CD14-positive monocyte (primary cell): ENCODE data around the gene CIRBP. TPM values are rescaled to one million over a fixed set of nuclear protein-coding genes. Genes with fewer than 3 reads are reported as not detected.

Source experiments
- DNase-seq, 3 donors: peaks; one replicate each; pipeline ENCODE4 v3.0.0-alpha.2; 2011 to 2022
- H2AFZ ChIP-seq: 2 replicates; pipeline ENCODE4 v1.6.0; 2012; ENCODE audit warnings: mild to moderate bottlenecking, low read depth, low read length, inconsistent platforms; ENCODE audit not compliant: insufficient read depth, poor library complexity, severe bottlenecking
- H3K27ac ChIP-seq, 2 donors: 1 replicate in 1 of 2; 2 replicates in 1 of 2; pipeline ENCODE4 v1.5.1; 2012 to 2013; ENCODE audit warnings: low read length in 2 of 2, control low read depth in 1 of 2, inconsistent platforms in 1 of 2, low read depth in 1 of 2, mild to moderate bottlenecking in 1 of 2
- H3K27me3 ChIP-seq, 2 donors: one replicate each; pipeline versions ENCODE4 v1.6.0 to v1.6.1; 2011 to 2013; ENCODE audit warnings: low read length in 2 of 2; ENCODE audit not compliant: control insufficient read depth in 2 of 2, insufficient read depth in 2 of 2
- H3K36me3 ChIP-seq, 2 donors: replicated peaks in 1 of 2; 1 replicate in 1 of 2; 2 replicates in 1 of 2; pipeline versions ENCODE4 v1.5.1 to v1.6.1; 2012 to 2013; ENCODE audit warnings: low read length in 2 of 2, control low read depth in 1 of 2, inconsistent platforms in 1 of 2, mild to moderate bottlenecking in 1 of 2; ENCODE audit not compliant: insufficient read depth in 2 of 2, control insufficient read depth in 1 of 2
- H3K4me1 ChIP-seq, 2 donors: 1 replicate in 1 of 2; 2 replicates in 1 of 2; pipeline versions ENCODE4 v1.5.1 to v1.6.1; 2012 to 2013; ENCODE audit warnings: low read length in 2 of 2, control low read depth in 1 of 2, inconsistent platforms in 1 of 2, mild to moderate bottlenecking in 1 of 2, moderate library complexity in 1 of 2; ENCODE audit not compliant: insufficient read depth in 2 of 2, control insufficient read depth in 1 of 2
- H3K4me2 ChIP-seq: replicated peaks from 2 replicates; pipeline ENCODE3; 2012; ENCODE audit warnings: low read length, moderate library complexity, mild to moderate bottlenecking; ENCODE audit not compliant: poor library complexity, severe bottlenecking; ENCODE audit errors: extremely low read depth
- H3K4me3 ChIP-seq, 3 experiments: fragments of 200-600 bp in 1 of 3; sonication (generic) in 1 of 3; replicated peaks in 1 of 3; 1 replicate in 2 of 3; 2 replicates in 1 of 3; pipeline ENCODE4 v1.5.1; 2011 to 2013; ENCODE audit warnings: low read length in 3 of 3, mild to moderate bottlenecking in 3 of 3, control low read depth in 2 of 3, low read depth in 2 of 3, inconsistent platforms in 1 of 3, moderate library complexity in 1 of 3
- H3K79me2 ChIP-seq: 2 replicates; pipeline ENCODE4 v1.6.0; 2012; ENCODE audit warnings: mild to moderate bottlenecking, control low read depth, inconsistent platforms, low read length, moderate library complexity; ENCODE audit not compliant: insufficient read depth
- H3K9ac ChIP-seq: 2 replicates; pipeline ENCODE4 v1.6.0; 2017; ENCODE audit warnings: low read length, mild to moderate bottlenecking; ENCODE audit not compliant: insufficient read depth, poor library complexity, severe bottlenecking
- H3K9me3 ChIP-seq, 2 donors: replicated peaks in 1 of 2; 1 replicate in 1 of 2; 2 replicates in 1 of 2; pipeline versions ENCODE4 v1.5.1 to v1.6.1; 2012 to 2013; ENCODE audit warnings: low read length in 2 of 2, control low read depth in 1 of 2; ENCODE audit not compliant: control insufficient read depth in 1 of 2, insufficient read depth in 1 of 2
- H4K20me1 ChIP-seq: 2 replicates; pipeline ENCODE4 v1.6.0; 2012; ENCODE audit warnings: mild to moderate bottlenecking, low read length, control low read depth, moderate library complexity; ENCODE audit not compliant: insufficient read depth
- H3K27ac Mint-ChIP-seq, 7 donors: one replicate each; pipeline ENCODE4 v1.8.0; 2020; ENCODE audit warnings: mild to moderate bottlenecking in 7 of 7, mixed read lengths in 7 of 7, moderate library complexity in 6 of 7, inconsistent platforms in 2 of 7
- H3K27me3 Mint-ChIP-seq, 3 donors: one replicate each; pipeline ENCODE4 v1.8.0; 2021 to 2022; ENCODE audit warnings: low read depth in 3 of 3, mild to moderate bottlenecking in 3 of 3, mixed read lengths in 3 of 3, moderate library complexity in 3 of 3, inconsistent platforms in 1 of 3
- H3K36me3 Mint-ChIP-seq, 2 donors: one replicate each; pipeline ENCODE4 v1.8.0; 2020; ENCODE audit warnings: mixed read lengths in 2 of 2, inconsistent platforms in 1 of 2, mild to moderate bottlenecking in 1 of 2
- H3K4me1 Mint-ChIP-seq: one replicate; pipeline ENCODE4 v1.8.0; 2020; ENCODE audit warnings: mild to moderate bottlenecking, mixed read lengths
- H3K4me3 Mint-ChIP-seq, 2 donors: one replicate each; pipeline ENCODE4 v1.8.0; 2020; ENCODE audit warnings: mild to moderate bottlenecking in 2 of 2, mixed read lengths in 2 of 2, moderate library complexity in 1 of 2
- H3K9me3 Mint-ChIP-seq, 7 donors: one replicate each; pipeline ENCODE4 v1.8.0; 2020 to 2022; ENCODE audit warnings: mixed read lengths in 7 of 7, mild to moderate bottlenecking in 6 of 7, moderate library complexity in 6 of 7, inconsistent platforms in 2 of 7
- CTCF ChIP-seq: fragments of 200-600 bp; IDR thresholded peaks from one replicate; pipeline ENCODE4 v1.8.0; 2022; ENCODE audit warnings: antibody characterized with exemption, mild to moderate bottlenecking
- WGBS: methylation state at CpG from one replicate; pipeline ENCODE4 v1.1.5; 2013; ENCODE audit warnings: missing lambda C conversion rate; ENCODE audit not compliant: insufficient coverage; 5-methylcytosine and 5-hydroxymethylcytosine counted together
- intact Hi-C, 2 donors: fragments of 100-400 bp; cut with micrococcal nuclease; formaldehyde crosslinking; loops; one replicate each; pipeline versions ENCODE4 v1.15.0 to v1.15.1; 2023
- polyA plus RNA-seq, 3 donors: library from polyadenylated mRNA; depleted of rRNA in 1 of 3; unstranded in 2 of 3; stranded (reverse) in 1 of 3; fragments of 300-500 nt in 2 of 3; fragments of >200 nt in 1 of 3; fragmentation: Illumina TruSeq in 2 of 3; gene quantifications; 1 replicate in 2 of 3; 2 replicates in 1 of 3; pipeline ENCODE4 v1.2.3, GENCODE V29; 2012 to 2021

CIRBP gene
- polyA plus RNA-seq, 3 donors = 39.6 to 600 (median 51.1) TPM

GRCh38 chr19:1226522-1227303 lies 42.4 kb upstream of the CIRBP start:
- H3K36me3 ChIP-seq = peaks cover 34 to 60% of the 10 kb centered on the region in 2 donors

More at GRCh38 chr19:1226522-1227303, 42.4 kb upstream of the CIRBP start:
- H3K27me3 Mint-ChIP-seq = peaks cover 0 to 2% (median 2%) of the 10 kb centered on the region in 3 donors
- no peaks in the 10 kb centered on the region for H3K4me1 ChIP-seq
- no peaks in the 10 kb centered on the region for H3K79me2 ChIP-seq
- H3K4me3 Mint-ChIP-seq = no peak overlapping the region
- H3K9me3 Mint-ChIP-seq = peaks cover 0 to 10% (median 3%) of the 10 kb centered on the region in 7 donors
- no peaks in the 10 kb centered on the region for H3K4me1 Mint-ChIP-seq
- peaks cover 48% of the 10 kb centered on the region for H4K20me1 ChIP-seq
- H3K4me3 ChIP-seq = no peak overlapping the region
- H3K36me3 Mint-ChIP-seq = peaks cover 12 to 27% of the 10 kb centered on the region in 2 donors
- WGBS = 94% methylated on average over 43 of the region's 50 CpGs
- H3K27ac ChIP-seq = no peak overlapping the region
- H2AFZ ChIP-seq = no peak overlapping the region
- H3K9me3 ChIP-seq = no peaks in the 10 kb centered on the region
- no peak overlapping the region for H3K4me2 ChIP-seq
- H3K27ac Mint-ChIP-seq = no peak overlapping the region
- H3K9ac ChIP-seq = no peak overlapping the region
- H3K27me3 ChIP-seq = no peaks in the 10 kb centered on the region
- intact Hi-C loops = no loop called here
- DNase-seq = no peak
- TF ChIP-seq CTCF = no peak
